Progenitor cell of endocrine pancreas (in vitro differentiated cells): ENCODE data around the gene EID2. TPM values are rescaled to one million over a fixed set of nuclear protein-coding genes. Genes with fewer than 3 reads are reported as not detected.
A peak's percentile ranks its signal among the peaks of the same experiment; 100 is the strongest.

Experiments
- DNase-seq: peaks from one replicate; pipeline ENCODE4 v3.0.0; 2021; ENCODE audit warnings: low spot score; ENCODE audit not compliant: unreplicated experiment
- H3K27ac Mint-ChIP-seq: 2 replicates; pipeline ENCODE4 v1.8.0; 2021; ENCODE audit warnings: mild to moderate bottlenecking, moderate library complexity, mixed read lengths
- H3K27me3 Mint-ChIP-seq: 2 replicates; pipeline ENCODE4 v1.8.0; 2021; ENCODE audit warnings: mixed read lengths
- H3K36me3 Mint-ChIP-seq: 2 replicates; pipeline ENCODE4 v1.8.0; 2022; ENCODE audit warnings: mixed read lengths; ENCODE audit not compliant: insufficient read depth
- H3K4me1 Mint-ChIP-seq: 2 replicates; pipeline ENCODE4 v1.8.0; 2021; ENCODE audit warnings: low read depth, mixed read lengths
- H3K4me3 Mint-ChIP-seq: 2 replicates; pipeline ENCODE4 v1.8.0; 2021; ENCODE audit warnings: low read depth, mild to moderate bottlenecking, moderate library complexity, mixed read lengths
- H3K9me3 Mint-ChIP-seq: 2 replicates; pipeline ENCODE4 v1.8.0; 2021; ENCODE audit warnings: low read depth, mixed read lengths
- CTCF ChIP-seq: fragments of 200-600 bp; sonication (generic); IDR thresholded peaks from one replicate; pipeline ENCODE4 v1.5.0; 2021; ENCODE audit warnings: antibody characterized with exemption, mild to moderate bottlenecking; ENCODE audit not compliant: unreplicated experiment
- long read RNA-seq: library from polyadenylated mRNA; unstranded; transcript quantifications from one replicate; pipeline ENCODE4 v2.0.0, GENCODE V29; 2020
- total RNA-seq: library from RNA; stranded (reverse); gene quantifications from 2 replicates; pipeline ENCODE4 v1.2.1, GENCODE V29; 2021

The EID2 gene, protein sequence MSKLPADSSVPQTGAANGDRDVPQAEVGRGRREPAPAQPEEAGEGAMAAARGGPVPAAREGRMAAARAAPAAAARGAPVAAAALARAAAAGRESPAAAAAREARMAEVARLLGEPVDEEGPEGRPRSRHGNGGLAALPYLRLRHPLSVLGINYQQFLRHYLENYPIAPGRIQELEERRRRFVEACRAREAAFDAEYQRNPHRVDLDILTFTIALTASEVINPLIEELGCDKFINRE
- total RNA-seq = 21.0 and 24.1 TPM in 2 replicates
- long read RNA-seq, partial matches to known transcripts = 0 of 2 reads
- long read RNA-seq, other reads (novel, unspliced or antisense) = 0 of 2 reads

GRCh38 chr19:39539518-39540332 is at the start of gene EID2:
Gene EID2 (minus strand): TSS chr19:39540161. CDS start chr19:39540079, 82 bp downstream.
- H3K4me3 Mint-ChIP-seq = peak within 1 kb of the TSS; percentile 97
- H3K9me3 Mint-ChIP-seq = no peaks in the 10 kb centered on the region
- no peaks in the 10 kb centered on the region for H3K36me3 Mint-ChIP-seq
- H3K27ac Mint-ChIP-seq = peak within 1 kb of the TSS; percentile 99
- DNase-seq = peak; percentile 91
- peaks cover 20% of the 10 kb centered on the region for H3K4me1 Mint-ChIP-seq
- TF ChIP-seq CTCF = peak; percentile 75
- peaks cover under 1% of the 10 kb centered on the region for H3K27me3 Mint-ChIP-seq

DNA sequence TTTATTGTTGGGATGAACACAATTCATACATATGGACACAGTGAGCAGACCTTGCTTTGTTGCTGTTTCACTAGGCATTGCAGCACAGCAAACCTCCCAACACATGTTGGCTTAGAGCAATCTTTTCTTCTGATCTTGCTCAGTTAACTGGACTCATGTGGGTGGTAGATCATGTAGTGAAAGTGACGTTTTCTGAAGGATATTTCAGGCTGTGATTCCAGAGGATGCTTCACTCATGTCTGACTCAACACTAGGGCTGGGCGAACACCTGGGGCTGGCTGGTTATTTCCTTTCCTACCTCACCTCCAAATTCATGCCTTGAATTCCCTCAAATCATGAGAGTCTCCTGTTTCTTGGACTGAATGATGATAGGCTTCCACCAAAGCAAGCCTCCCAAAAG is 48.1 kb upstream of the EID2 start:
- H3K36me3 Mint-ChIP-seq = no peaks in the 10 kb centered on the region
- no peak for TF ChIP-seq CTCF
- H3K4me1 Mint-ChIP-seq = no peaks in the 10 kb centered on the region
- no peak overlapping the region for H3K27ac Mint-ChIP-seq
- DNase-seq = no peak
- H3K9me3 Mint-ChIP-seq = no peaks in the 10 kb centered on the region
- H3K27me3 Mint-ChIP-seq = peaks cover 28% of the 10 kb centered on the region
- H3K4me3 Mint-ChIP-seq = no peak overlapping the region

DNA sequence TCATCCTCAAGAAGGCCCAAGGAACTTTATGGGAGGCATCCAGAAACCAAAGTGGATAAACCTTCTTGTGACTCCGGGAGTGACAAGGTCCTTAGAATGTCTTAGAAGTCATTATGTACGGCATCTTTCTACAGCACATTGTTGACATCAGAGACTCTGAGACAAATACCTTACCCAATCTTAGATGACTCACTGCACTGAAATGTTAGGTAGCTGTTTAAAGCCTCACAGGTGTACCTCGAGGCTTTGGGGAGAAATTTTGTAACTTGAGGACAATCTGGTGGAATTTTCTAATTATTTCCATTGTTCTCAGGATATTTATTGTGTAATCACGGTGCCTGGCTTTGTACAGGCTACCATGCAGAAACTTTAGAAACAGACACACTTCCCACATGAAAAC is 47.5 kb upstream of the EID2 start:
- H3K9me3 Mint-ChIP-seq = no peaks in the 10 kb centered on the region
- no peaks in the 10 kb centered on the region for H3K36me3 Mint-ChIP-seq
- no peak overlapping the region for H3K27ac Mint-ChIP-seq
- H3K4me3 Mint-ChIP-seq = no peak overlapping the region
- peaks cover 24% of the 10 kb centered on the region for H3K27me3 Mint-ChIP-seq
- TF ChIP-seq CTCF = no peak
- H3K4me1 Mint-ChIP-seq = no peaks in the 10 kb centered on the region
- DNase-seq = no peak

- Mint-ChIP-seq H3K4me3 (no peak overlapping the region), H3K36me3 (no peaks in the 10 kb centered on the region), H3K4me1 (no peaks in the 10 kb centered on the region), H3K27ac (no peak overlapping the region), H3K9me3 (peaks cover 5% of the 10 kb centered on the region), H3K27me3 (peaks cover 28% of the 10 kb centered on the region)
- DNase-seq = no peak
- TF ChIP-seq CTCF = no peak
Measured at GRCh38 chr19:39582891-39583625, 43.1 kb upstream of the EID2 start.

DNA sequence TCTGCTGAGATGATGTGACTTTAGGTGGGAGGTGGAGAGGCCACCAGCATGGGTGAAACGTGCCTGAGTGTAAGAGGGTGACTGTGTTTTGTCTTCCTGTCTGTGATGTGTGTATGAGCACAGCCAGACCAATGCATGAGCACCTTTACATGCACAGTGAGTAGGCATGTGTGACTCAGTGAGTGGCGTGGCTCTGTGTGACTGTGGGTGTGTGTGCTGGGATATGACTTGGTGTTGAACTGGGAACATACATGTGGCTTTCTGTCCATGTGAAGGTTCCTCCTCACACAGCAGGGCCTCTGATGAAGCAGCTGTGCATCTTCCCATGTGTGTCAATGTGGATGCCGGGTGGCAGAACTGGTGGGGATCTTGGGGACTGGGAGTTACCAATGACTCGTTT is 42.5 kb upstream of the EID2 start:
- Mint-ChIP-seq H3K27me3 (peaks cover 32% of the 10 kb centered on the region), H3K36me3 (no peaks in the 10 kb centered on the region), H3K27ac (no peak overlapping the region), H3K4me1 (no peaks in the 10 kb centered on the region), H3K4me3 (no peak overlapping the region), H3K9me3 (peaks cover 5% of the 10 kb centered on the region)
- no peak for DNase-seq
- TF ChIP-seq CTCF = no peak
